HEK293 (cell line): Measurements from ENCODE around the gene MNT.

ENCODE experiments used
- CTCF ChIA-PET: fragments of 350-600 bp; formaldehyde crosslinking; extraction: SDS; loops from one replicate; lab custom pipeline; 2021; ENCODE audit warnings: antibody characterized with exemption; lab: Yijun Ruan, JAX
- POLR2A ChIA-PET: fragments of 300-600 bp; formaldehyde crosslinking; extraction: SDS; loops from one replicate; lab custom pipeline; 2020; ENCODE audit warnings: antibody characterized with exemption, inconsistent platforms; lab: Yijun Ruan, JAX
- H3K27ac ChIP-seq: fragments of 200-500 bp; sonication (Bioruptor generic); 2 replicates; pipeline ENCODE4 v1.5.1; 2014; ENCODE audit warnings: low read depth, low read length, control low read depth, inconsistent platforms; ENCODE audit errors: extremely low read depth
- H3K36me3 ChIP-seq, 2 experiments: fragments of 200-500 bp in 1 of 2; sonication (Bioruptor generic) in 1 of 2; 1 replicate in 1 of 2; 2 replicates in 1 of 2; pipeline ENCODE4 v1.5.1; 2014 to 2017; ENCODE audit warnings: inconsistent platforms in 2 of 2, low read length in 2 of 2; ENCODE audit not compliant: control insufficient read depth in 2 of 2, insufficient read depth in 1 of 2
- H3K4me1 ChIP-seq: fragments of 200-500 bp; sonication (Bioruptor generic); 2 replicates; pipeline ENCODE4 v1.5.1; 2014; ENCODE audit warnings: mild to moderate bottlenecking, low read length, inconsistent platforms; ENCODE audit not compliant: control insufficient read depth, insufficient read depth
- H3K4me3 ChIP-seq: 2 replicates; pipeline ENCODE4 v1.5.1; 2011; ENCODE audit warnings: low read depth, mild to moderate bottlenecking, control low read depth, low read length, moderate library complexity
- H3K9me3 ChIP-seq: fragments of 200-500 bp; sonication (Bioruptor generic); 2 replicates; pipeline ENCODE4 v1.5.1; 2014; ENCODE audit warnings: low read depth, low read length, inconsistent platforms; ENCODE audit not compliant: control insufficient read depth, insufficient read depth
- AEBP2 ChIP-seq: fragments of 450-650 bp; formaldehyde crosslinking; IDR thresholded peaks from 2 replicates; pipeline ENCODE4 v1.5.1; 2016; ENCODE audit warnings: missing biosample characterization, missing genetic modification characterization, borderline replicate concordance
- GFI1B ChIP-seq: fragments of 450-650 bp; formaldehyde crosslinking; IDR thresholded peaks from 2 replicates; pipeline ENCODE4 v1.5.1; 2016; ENCODE audit warnings: missing biosample characterization, missing genetic modification characterization
- HOXC10 ChIP-seq: sonication (generic); formaldehyde crosslinking; IDR thresholded peaks from 2 replicates; pipeline ENCODE4 v1.8.1; 2023; ENCODE audit warnings: mild to moderate bottlenecking, missing genetic modification reagents
- HOXD13 ChIP-seq: sonication (generic); formaldehyde crosslinking; IDR thresholded peaks from 2 replicates; pipeline ENCODE4 v1.8.0; 2022; ENCODE audit warnings: missing genetic modification reagents, borderline replicate concordance
- PRDM10 ChIP-seq: fragments of 450-650 bp; formaldehyde crosslinking; IDR thresholded peaks from 2 replicates; pipeline ENCODE4 v1.5.1; 2016; ENCODE audit warnings: missing biosample characterization, missing genetic modification characterization
- PRDM2 ChIP-seq: fragments of 450-650 bp; formaldehyde crosslinking; IDR thresholded peaks from 2 replicates; pipeline ENCODE4 v1.5.1; 2016; ENCODE audit warnings: missing biosample characterization, missing genetic modification characterization, borderline replicate concordance
- TCF7L2 ChIP-seq: IDR thresholded peaks from 2 replicates; pipeline ENCODE4 v1.6.1; 2011; ENCODE audit warnings: low read depth, mild to moderate bottlenecking, inconsistent platforms, low read length, moderate library complexity, borderline replicate concordance
- YY2 ChIP-seq: fragments of 450-650 bp; formaldehyde crosslinking; IDR thresholded peaks from 2 replicates; pipeline ENCODE4 v1.5.1; 2016; ENCODE audit warnings: missing biosample characterization, missing genetic modification characterization
- ZBTB10 ChIP-seq: fragments of 450-650 bp; formaldehyde crosslinking; IDR thresholded peaks from 2 replicates; pipeline ENCODE4 v1.5.1; 2016; ENCODE audit warnings: missing biosample characterization, missing genetic modification characterization
- ZBTB20 ChIP-seq: fragments of 450-650 bp; formaldehyde crosslinking; IDR thresholded peaks from 2 replicates; pipeline ENCODE4 v1.5.1; 2016; ENCODE audit warnings: missing biosample characterization, missing genetic modification characterization
- ZBTB26 ChIP-seq: fragments of 450-650 bp; formaldehyde crosslinking; optimal IDR thresholded peaks from 2 replicates; pipeline ENCODE3; 2016; ENCODE audit warnings: missing biosample characterization, mild to moderate bottlenecking, missing genetic modification characterization
- ZEB2 ChIP-seq: fragments of 450-650 bp; formaldehyde crosslinking; IDR thresholded peaks from 2 replicates; pipeline ENCODE4 v1.5.1; 2016; ENCODE audit warnings: missing biosample characterization, missing genetic modification characterization
- ZNF140 ChIP-seq: fragments of 450-650 bp; formaldehyde crosslinking; IDR thresholded peaks from 2 replicates; pipeline ENCODE4 v1.5.1; 2016; ENCODE audit warnings: missing biosample characterization, missing genetic modification characterization
- ZNF157 ChIP-seq: fragments of 450-650 bp; formaldehyde crosslinking; IDR thresholded peaks from 2 replicates; pipeline ENCODE4 v1.5.1; 2016; ENCODE audit warnings: missing biosample characterization, missing genetic modification characterization
- ZNF211 ChIP-seq: fragments of 450-650 bp; formaldehyde crosslinking; IDR thresholded peaks from 2 replicates; pipeline ENCODE4 v1.5.1; 2016; ENCODE audit warnings: low read depth, missing biosample characterization, missing genetic modification characterization
- ZNF366 ChIP-seq: fragments of 450-650 bp; formaldehyde crosslinking; conservative IDR thresholded peaks from 2 replicates; pipeline ENCODE4 v1.5.1; 2016; ENCODE audit warnings: missing biosample characterization, missing genetic modification characterization
- ZNF488 ChIP-seq: fragments of 450-650 bp; formaldehyde crosslinking; IDR thresholded peaks from 2 replicates; pipeline ENCODE4 v1.5.1; 2016; ENCODE audit warnings: missing biosample characterization, missing genetic modification characterization
- ZNF610 ChIP-seq: fragments of 450-650 bp; formaldehyde crosslinking; IDR thresholded peaks from 2 replicates; pipeline ENCODE4 v1.5.1; 2016; ENCODE audit warnings: missing biosample characterization, missing genetic modification characterization, borderline replicate concordance
- ZNF639 ChIP-seq: fragments of 450-650 bp; formaldehyde crosslinking; IDR thresholded peaks from 2 replicates; pipeline ENCODE4 v1.5.1; 2016; ENCODE audit warnings: missing biosample characterization, missing genetic modification characterization

Gene MNT

GRCh38 chr17:2396568-2397246 is 4.2 kb downstream of the MNT start:
- H3K27ac ChIP-seq, result peak overlapping the region; percentile 60
- CTCF ChIA-PET, result interaction anchor here (1.9 kb wide), 1 partner anchor 19 kb away, joined by 7 read pairs; no protein-coding TSS in a partner anchor
- POLR2A ChIA-PET, result no interaction called here
- TF ChIP-seq ZBTB20 (tag by site-specific recombination), result peak; percentile 88
- TF ChIP-seq ZNF140 (tag by site-specific recombination), result no peak
- no peak for TF ChIP-seq TCF7L2
- TF ChIP-seq ZNF488 (tag by site-specific recombination), result no peak
- no peak for TF ChIP-seq HOXD13
- peak; percentile 55 for TF ChIP-seq ZNF366 (tag by site-specific recombination)
- no peak for TF ChIP-seq GFI1B (tag by site-specific recombination)
- TF ChIP-seq ZNF610 (tag by site-specific recombination), result no peak
- no peak for TF ChIP-seq ZBTB10 (tag by site-specific recombination)
- no peak for TF ChIP-seq ZNF211 (tag by site-specific recombination)
- TF ChIP-seq PRDM2, result no peak
- peak; percentile 37 for TF ChIP-seq ZEB2 (tag by site-specific recombination)
- no peak for TF ChIP-seq YY2 (tag by site-specific recombination)
- TF ChIP-seq ZNF639 (tag by site-specific recombination), result no peak; the same call in 1 of the 2 replicates
- peak; percentile 33 for TF ChIP-seq ZBTB26 (tag by site-specific recombination)
- no peak for TF ChIP-seq ZNF157 (tag by site-specific recombination)
- peak; percentile 82 for TF ChIP-seq PRDM10
- TF ChIP-seq HOXC10 (CRISPR knock-in tag), result no peak
- TF ChIP-seq AEBP2, result no peak

More at GRCh38 chr17:2396568-2397246, 4.2 kb downstream of the MNT start:
- Histone ChIP-seq H3K4me1 (peaks cover 43% of the 10 kb centered on the region), H3K4me3 (peak overlapping the region; percentile 12), H3K9me3 (no peaks in the 10 kb centered on the region), H3K36me3 (no peaks in the 10 kb centered on the region)
